Fibroblast of villous mesenchyme (primary cell): Measurements from ENCODE around the gene SLC8A1. TPM values are rescaled to one million over a fixed set of nuclear protein-coding genes. Genes with fewer than 3 reads are reported as not detected.

Source experiments
- DNase-seq: peaks from one replicate; pipeline ENCODE4 v3.0.0-alpha.2; 2010; ENCODE audit warnings: low read depth
- H3K4me3 ChIP-seq: 2 replicates; pipeline ENCODE4 v1.5.1; 2011; ENCODE audit warnings: low read depth, mild to moderate bottlenecking, low read length
- total RNA-seq: library from RNA; depleted of rRNA; stranded (reverse); fragments of >200 nt; gene quantifications from 2 replicates; pipeline ENCODE4 v1.2.3, GENCODE V29; 2012
- TF ChIP-seq, protein P1 (sequence below): IDR thresholded peaks from 2 replicates; pipeline ENCODE4 v1.5.1; 2012; ENCODE audit warnings: low read depth, mild to moderate bottlenecking, low read length; ENCODE audit not compliant: insufficient read depth

The SLC8A1 gene
- total RNA-seq, 1 donor, result 98.9 TPM

- H3K4me3 ChIP-seq, result no peak overlapping the region
- peak; percentile 68 for DNase-seq
- TF ChIP-seq, protein P1, sequence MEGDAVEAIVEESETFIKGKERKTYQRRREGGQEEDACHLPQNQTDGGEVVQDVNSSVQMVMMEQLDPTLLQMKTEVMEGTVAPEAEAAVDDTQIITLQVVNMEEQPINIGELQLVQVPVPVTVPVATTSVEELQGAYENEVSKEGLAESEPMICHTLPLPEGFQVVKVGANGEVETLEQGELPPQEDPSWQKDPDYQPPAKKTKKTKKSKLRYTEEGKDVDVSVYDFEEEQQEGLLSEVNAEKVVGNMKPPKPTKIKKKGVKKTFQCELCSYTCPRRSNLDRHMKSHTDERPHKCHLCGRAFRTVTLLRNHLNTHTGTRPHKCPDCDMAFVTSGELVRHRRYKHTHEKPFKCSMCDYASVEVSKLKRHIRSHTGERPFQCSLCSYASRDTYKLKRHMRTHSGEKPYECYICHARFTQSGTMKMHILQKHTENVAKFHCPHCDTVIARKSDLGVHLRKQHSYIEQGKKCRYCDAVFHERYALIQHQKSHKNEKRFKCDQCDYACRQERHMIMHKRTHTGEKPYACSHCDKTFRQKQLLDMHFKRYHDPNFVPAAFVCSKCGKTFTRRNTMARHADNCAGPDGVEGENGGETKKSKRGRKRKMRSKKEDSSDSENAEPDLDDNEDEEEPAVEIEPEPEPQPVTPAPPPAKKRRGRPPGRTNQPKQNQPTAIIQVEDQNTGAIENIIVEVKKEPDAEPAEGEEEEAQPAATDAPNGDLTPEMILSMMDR, result no peak
Observed at GRCh38 chr2:40431600-40431955, 20.3 kb downstream of the SLC8A1 start.

DNA sequence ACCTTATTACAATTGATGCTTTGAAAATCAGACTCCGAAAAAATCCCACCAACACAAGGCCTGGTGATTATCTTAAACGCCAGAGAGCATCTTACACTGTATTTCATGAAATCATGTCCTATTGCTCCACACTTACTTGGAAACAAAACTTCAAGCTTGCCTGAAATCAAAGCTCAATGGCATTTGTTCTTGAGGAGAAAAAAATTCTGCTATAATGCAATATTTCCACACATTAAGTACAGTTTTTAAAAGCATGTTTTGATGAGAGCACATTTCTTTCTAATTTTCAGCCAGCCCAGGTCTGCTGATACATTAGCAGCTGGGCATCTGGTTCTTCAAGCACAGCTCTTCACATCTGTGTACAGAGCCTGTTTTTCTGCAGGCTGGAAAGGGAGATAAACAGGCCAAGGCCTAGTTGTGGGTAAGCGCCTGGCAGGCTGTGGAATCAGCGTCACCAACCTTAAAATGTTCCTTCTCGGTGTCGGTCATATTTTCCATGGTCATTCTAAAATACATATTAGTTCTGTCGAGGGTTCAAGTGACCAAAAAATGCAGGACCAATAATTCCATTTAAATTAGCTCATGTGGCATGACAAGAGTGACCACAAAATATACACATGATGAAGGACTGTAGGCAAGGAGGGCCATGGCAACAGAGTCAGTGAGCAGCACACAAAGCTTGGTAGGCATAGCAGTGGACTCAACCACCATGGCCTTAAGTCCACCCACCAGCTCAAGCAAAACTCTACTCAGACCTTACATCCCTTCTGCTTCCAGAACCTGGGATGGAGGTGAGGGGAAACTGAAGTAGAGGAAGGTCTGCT lies 20.9 kb downstream of the SLC8A1 start:
- TF ChIP-seq, protein P1, result no peak
- DNase-seq, result peak; percentile 14
- H3K4me3 ChIP-seq, result no peak overlapping the region

DNA sequence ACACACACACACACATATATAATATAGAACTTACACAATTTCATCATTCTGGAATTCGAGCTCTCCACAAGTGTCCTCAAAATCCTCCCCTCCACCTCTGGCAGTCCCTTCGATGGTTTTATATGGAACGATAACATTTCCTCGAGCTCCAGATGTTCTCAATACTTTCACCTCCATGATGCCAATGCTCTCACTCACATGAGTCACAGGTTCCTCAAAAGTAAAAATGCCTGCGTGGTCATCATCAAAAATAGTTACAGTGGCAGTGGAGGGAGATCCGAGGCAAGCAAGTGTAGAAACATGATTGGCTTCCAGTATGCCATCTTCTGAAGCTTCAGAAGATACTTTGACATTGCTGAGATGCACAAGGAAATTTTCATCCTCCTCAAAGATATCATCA lies 23.5 kb downstream of the SLC8A1 start:
- no peak overlapping the region for H3K4me3 ChIP-seq
- no peak for DNase-seq
- TF ChIP-seq, protein P1, result no peak

DNA sequence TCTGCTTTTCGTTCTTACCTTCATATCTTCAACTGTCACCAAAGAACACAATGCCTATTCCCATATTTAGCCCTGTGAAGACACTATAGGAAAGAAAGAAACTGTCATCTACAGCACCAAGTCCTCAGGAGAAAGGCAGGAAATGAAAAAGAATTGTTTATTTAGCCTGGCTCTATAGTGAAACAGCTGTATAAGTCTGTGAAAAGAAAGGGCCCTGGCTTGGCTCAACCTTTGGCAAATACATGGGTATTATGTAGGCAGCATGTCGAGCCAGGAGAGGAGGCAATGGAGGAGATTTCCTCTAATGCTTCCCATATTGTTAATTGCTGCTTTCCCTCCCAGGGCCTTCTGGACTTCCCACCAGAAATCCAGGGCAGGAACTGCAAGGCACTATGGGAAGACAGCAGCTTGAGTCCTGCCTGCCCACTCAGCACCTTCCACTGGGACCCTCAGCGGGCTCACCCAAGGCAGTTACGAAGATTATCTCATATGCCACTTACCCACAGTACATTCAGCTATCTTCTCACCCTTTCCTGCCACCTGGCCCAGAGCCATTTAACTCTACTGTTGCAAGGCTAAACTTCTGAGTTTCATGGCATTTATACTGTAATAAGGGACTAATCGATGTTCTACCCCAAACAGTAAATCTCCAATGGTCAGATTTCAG lies 30.1 kb downstream of the SLC8A1 start:
- DNase-seq, result no peak
- TF ChIP-seq, protein P1, result no peak

DNA sequence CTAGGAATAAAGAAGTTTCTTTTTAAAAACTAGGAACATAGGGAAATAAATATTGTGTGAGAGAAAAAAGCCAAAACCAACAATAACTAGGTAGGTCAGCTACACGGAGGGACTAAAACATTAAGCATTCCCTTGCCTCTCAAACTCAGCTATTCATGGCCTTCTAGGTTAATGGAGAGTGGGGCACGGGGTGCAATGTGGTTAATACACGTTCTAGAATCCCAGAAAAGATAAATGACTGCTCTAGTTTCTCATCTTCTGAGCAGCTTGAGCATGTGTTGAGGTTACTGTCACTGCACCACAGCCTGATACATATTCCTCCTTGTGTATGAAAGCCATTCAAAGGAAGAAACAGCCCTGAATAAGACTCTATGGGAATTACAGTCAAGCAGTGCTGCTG lies 31.4 kb downstream of the SLC8A1 start:
- TF ChIP-seq, protein P1, result no peak
- DNase-seq, result no peak
- H3K4me3 ChIP-seq, result no peak overlapping the region

More for the DNA sequence above, 30.1 kb downstream of the SLC8A1 start:
- no peak overlapping the region for H3K4me3 ChIP-seq

GRCh38 chr2:40419364-40419762 lies 32.5 kb downstream of the SLC8A1 start:
- TF ChIP-seq, protein P1, result no peak
- H3K4me3 ChIP-seq, result no peak overlapping the region
- DNase-seq, result no peak
